Measurements from ENCODE around the gene MEGF8. TPM values are rescaled to one million over a fixed set of nuclear protein-coding genes. Genes with fewer than 3 reads are reported as not detected.
A peak's percentile ranks its signal among the peaks of the same experiment; 100 is the strongest.

Gene MEGF8
- total RNA-seq, 1 donor from 2014 or later: 75.7 TPM

- peak overlapping the region; percentile 85 for H3K4me3 Mint-ChIP-seq (ENCODE audit: unreplicated experiment)
- TF ChIP-seq, protein P1, sequence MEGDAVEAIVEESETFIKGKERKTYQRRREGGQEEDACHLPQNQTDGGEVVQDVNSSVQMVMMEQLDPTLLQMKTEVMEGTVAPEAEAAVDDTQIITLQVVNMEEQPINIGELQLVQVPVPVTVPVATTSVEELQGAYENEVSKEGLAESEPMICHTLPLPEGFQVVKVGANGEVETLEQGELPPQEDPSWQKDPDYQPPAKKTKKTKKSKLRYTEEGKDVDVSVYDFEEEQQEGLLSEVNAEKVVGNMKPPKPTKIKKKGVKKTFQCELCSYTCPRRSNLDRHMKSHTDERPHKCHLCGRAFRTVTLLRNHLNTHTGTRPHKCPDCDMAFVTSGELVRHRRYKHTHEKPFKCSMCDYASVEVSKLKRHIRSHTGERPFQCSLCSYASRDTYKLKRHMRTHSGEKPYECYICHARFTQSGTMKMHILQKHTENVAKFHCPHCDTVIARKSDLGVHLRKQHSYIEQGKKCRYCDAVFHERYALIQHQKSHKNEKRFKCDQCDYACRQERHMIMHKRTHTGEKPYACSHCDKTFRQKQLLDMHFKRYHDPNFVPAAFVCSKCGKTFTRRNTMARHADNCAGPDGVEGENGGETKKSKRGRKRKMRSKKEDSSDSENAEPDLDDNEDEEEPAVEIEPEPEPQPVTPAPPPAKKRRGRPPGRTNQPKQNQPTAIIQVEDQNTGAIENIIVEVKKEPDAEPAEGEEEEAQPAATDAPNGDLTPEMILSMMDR (IDR thresholded peaks at IDR 0.05): no peak
- no peaks in the 10 kb centered on the region for H3K9me3 Mint-ChIP-seq (ENCODE audit: unreplicated experiment)
- peaks cover 3% of the 10 kb centered on the region for H3K36me3 Mint-ChIP-seq (ENCODE audit: unreplicated experiment)
- peak; percentile 91 for DNase-seq (ENCODE audit: extremely low spot score, unreplicated experiment)
- H3K4me1 Mint-ChIP-seq (ENCODE audit: unreplicated experiment): peaks cover 66% of the 10 kb centered on the region
- no peaks in the 10 kb centered on the region for H3K27me3 Mint-ChIP-seq (ENCODE audit: unreplicated experiment)
- no peak overlapping the region for H3K27ac Mint-ChIP-seq (ENCODE audit: unreplicated experiment)
Observed at GRCh38 chr19:42281146-42281826, 44.1 kb upstream of the MEGF8 start.

GRCh38 chr19:42281827-42282762 lies 43.3 kb upstream of the MEGF8 start:
- Mint-ChIP-seq H3K36me3 (ENCODE audit: unreplicated experiment) (peaks cover 3% of the 10 kb centered on the region), H3K4me1 (ENCODE audit: unreplicated experiment) (peaks cover 60% of the 10 kb centered on the region), H3K9me3 (ENCODE audit: unreplicated experiment) (no peaks in the 10 kb centered on the region), H3K27me3 (ENCODE audit: unreplicated experiment) (no peaks in the 10 kb centered on the region), H3K27ac (ENCODE audit: unreplicated experiment) (no peak overlapping the region), H3K4me3 (ENCODE audit: unreplicated experiment) (peak overlapping the region; percentile 85)
- TF ChIP-seq, protein P1 (IDR thresholded peaks at IDR 0.05): no peak
- no peak for DNase-seq (ENCODE audit: extremely low spot score, unreplicated experiment)

DNA sequence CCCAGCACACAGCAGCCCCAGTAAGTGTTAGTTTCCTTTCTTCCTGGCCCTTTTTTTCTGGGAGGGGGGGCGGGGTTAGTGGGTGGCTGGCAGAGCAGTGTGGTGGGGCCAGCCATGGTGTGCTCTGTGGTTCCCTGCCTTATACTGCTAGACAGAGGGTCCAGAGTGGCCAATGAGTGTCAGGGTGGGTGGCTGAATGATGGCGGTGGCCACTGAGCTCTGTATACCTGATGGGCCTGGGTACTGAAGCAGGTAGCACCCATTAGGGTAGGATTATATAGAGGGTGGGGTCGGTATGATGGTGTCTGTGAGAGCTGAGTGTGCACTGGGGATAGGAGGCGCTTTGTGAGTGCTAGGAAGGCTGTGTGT lies 42.6 kb upstream of the MEGF8 start:
- H3K36me3 Mint-ChIP-seq (ENCODE audit: unreplicated experiment): peaks cover 3% of the 10 kb centered on the region
- H3K4me1 Mint-ChIP-seq (ENCODE audit: unreplicated experiment): peaks cover 53% of the 10 kb centered on the region
- no peaks in the 10 kb centered on the region for H3K27me3 Mint-ChIP-seq (ENCODE audit: unreplicated experiment)
- DNase-seq (ENCODE audit: extremely low spot score, unreplicated experiment): no peak
- H3K4me3 Mint-ChIP-seq (ENCODE audit: unreplicated experiment): no peak overlapping the region
- TF ChIP-seq, protein P1 (IDR thresholded peaks at IDR 0.05): no peak
- H3K9me3 Mint-ChIP-seq (ENCODE audit: unreplicated experiment): no peaks in the 10 kb centered on the region
- H3K27ac Mint-ChIP-seq (ENCODE audit: unreplicated experiment): no peak overlapping the region

GRCh38 chr19:42283188-42284065 lies 42.0 kb upstream of the MEGF8 start:
- H3K9me3 Mint-ChIP-seq (ENCODE audit: unreplicated experiment): no peaks in the 10 kb centered on the region
- no peak overlapping the region for H3K27ac Mint-ChIP-seq (ENCODE audit: unreplicated experiment)
- H3K27me3 Mint-ChIP-seq (ENCODE audit: unreplicated experiment): no peaks in the 10 kb centered on the region
- H3K4me3 Mint-ChIP-seq (ENCODE audit: unreplicated experiment): no peak overlapping the region
- DNase-seq (ENCODE audit: extremely low spot score, unreplicated experiment): peak; percentile 99
- H3K36me3 Mint-ChIP-seq (ENCODE audit: unreplicated experiment): peaks cover 5% of the 10 kb centered on the region
- H3K4me1 Mint-ChIP-seq (ENCODE audit: unreplicated experiment): peaks cover 47% of the 10 kb centered on the region
- TF ChIP-seq, protein P1 (IDR thresholded peaks at IDR 0.05): no peak
